Measurements from ENCODE around the gene TSPAN4. TPM values are rescaled to one million over a fixed set of nuclear protein-coding genes. Genes with fewer than 3 reads are reported as not detected.

Gene TSPAN4
- total and polyA plus RNA-seq, 4 donors, result 68.3 to 197 (median 134) TPM

DNA sequence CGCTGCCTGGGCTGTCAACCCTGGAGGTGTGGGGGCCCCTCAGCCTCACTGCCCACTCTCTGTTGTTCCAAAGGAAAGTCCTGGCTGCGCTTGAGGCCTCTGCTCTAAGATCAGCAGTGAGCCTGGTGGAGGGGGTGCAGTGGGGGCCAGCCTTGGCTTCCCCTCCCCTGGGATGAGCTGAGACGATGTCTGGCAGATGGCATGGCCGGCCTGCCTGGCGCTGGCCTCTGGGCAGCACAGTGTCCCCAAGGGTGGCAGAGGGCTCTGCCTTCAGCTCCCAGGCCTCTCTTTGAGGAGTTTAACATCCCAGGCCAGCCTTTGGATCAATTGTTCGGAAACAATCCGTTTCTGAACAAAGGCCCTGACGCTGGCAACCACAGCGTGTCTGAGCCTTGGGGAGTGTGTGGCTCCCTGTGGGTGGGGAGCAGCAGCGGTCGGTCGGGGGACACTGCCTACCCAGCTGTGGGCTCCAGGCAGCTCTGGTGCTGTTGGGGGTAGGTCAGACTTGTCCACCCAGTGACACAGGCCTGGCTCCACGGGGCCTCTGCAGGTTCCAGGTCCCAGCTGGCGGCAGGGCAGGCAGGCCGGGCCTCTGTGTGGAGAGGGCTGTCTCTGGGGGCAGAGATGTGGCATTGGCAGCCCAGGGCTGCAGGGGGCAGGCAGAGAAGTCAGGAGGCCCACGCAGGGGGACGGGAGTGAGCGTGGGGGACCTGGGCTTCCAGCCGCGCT, 12.1 kb downstream of the TSPAN4 start:
- Histone ChIP-seq H3K9me3 (ENCODE audit: control insufficient read depth in 4 of 4, insufficient read depth in 3 of 4, low read length in 3 of 4) (no peaks in the 10 kb centered on the region), H3K4me3 (no peak overlapping the region), H3K27ac (ENCODE audit: low read depth in 1 of 2, low read length in 1 of 2) (no peak overlapping the region), H3K9ac (ENCODE audit: insufficient read depth in 1 of 2, low read length in 2 of 2) (no peak overlapping the region), H3K4me1 (ENCODE audit: control insufficient read depth in 5 of 5, insufficient read depth in 5 of 5, low read length in 5 of 5) (peaks cover 0 to 27% (median 16%) of the 10 kb centered on the region in 5 donors), H3K36me3 (ENCODE audit: control insufficient read depth in 4 of 4, insufficient read depth in 4 of 4, low read length in 4 of 4) (peaks cover 0 to 35% (median 0%) of the 10 kb centered on the region in 4 donors), H3K27me3 (ENCODE audit: control insufficient read depth in 3 of 3, insufficient read depth in 3 of 3, low read length in 2 of 3) (no peaks in the 10 kb centered on the region)
- WGBS, 2 donors, result 90% methylated on average over 15 to 20 of the region's 20 CpGs
- no peak for DNase-seq
- ATAC-seq (ENCODE audit: insufficient read depth, low FRiP score), result no peak
- TF ChIP-seq, protein P1, sequence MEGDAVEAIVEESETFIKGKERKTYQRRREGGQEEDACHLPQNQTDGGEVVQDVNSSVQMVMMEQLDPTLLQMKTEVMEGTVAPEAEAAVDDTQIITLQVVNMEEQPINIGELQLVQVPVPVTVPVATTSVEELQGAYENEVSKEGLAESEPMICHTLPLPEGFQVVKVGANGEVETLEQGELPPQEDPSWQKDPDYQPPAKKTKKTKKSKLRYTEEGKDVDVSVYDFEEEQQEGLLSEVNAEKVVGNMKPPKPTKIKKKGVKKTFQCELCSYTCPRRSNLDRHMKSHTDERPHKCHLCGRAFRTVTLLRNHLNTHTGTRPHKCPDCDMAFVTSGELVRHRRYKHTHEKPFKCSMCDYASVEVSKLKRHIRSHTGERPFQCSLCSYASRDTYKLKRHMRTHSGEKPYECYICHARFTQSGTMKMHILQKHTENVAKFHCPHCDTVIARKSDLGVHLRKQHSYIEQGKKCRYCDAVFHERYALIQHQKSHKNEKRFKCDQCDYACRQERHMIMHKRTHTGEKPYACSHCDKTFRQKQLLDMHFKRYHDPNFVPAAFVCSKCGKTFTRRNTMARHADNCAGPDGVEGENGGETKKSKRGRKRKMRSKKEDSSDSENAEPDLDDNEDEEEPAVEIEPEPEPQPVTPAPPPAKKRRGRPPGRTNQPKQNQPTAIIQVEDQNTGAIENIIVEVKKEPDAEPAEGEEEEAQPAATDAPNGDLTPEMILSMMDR (IDR thresholded peaks at IDR 0.05; ENCODE audit: control extremely low read depth, extremely low read depth), result no peak

DNA sequence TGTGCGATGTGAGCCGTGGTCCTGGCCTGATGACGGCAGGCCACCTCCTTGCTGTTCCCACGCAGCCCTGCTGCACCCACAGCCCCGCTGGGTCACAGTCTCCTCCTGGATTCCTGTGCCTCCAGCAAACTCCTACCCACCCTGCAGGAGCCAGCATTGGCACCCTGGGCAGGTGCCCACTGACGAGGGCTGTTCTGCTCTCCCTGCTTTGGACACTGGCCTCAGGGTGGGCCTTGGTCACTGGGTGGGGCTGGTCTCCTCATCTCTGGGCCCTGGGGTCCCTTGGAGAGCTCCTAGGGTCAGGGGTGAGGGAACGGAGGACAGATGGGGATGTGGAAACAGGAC, 12.7 kb downstream of the TSPAN4 start:
- H3K36me3 ChIP-seq (ENCODE audit: control insufficient read depth in 4 of 4, insufficient read depth in 4 of 4, low read length in 4 of 4), result peaks cover 0 to 35% (median 0%) of the 10 kb centered on the region in 4 donors
- no peak overlapping the region for H3K4me3 ChIP-seq
- ATAC-seq (ENCODE audit: insufficient read depth, low FRiP score) (no peak), DNase-seq (no peak)
- peaks cover 0 to 29% (median 12%) of the 10 kb centered on the region in 5 donors for H3K4me1 ChIP-seq (ENCODE audit: control insufficient read depth in 5 of 5, insufficient read depth in 5 of 5, low read length in 5 of 5)
- no peak overlapping the region for H3K9ac ChIP-seq (ENCODE audit: insufficient read depth in 1 of 2, low read length in 2 of 2)
- WGBS, 2 donors, result 90 to 94% methylated on average over 4 to 7 of the region's 7 CpGs
- no peaks in the 10 kb centered on the region for H3K9me3 ChIP-seq (ENCODE audit: control insufficient read depth in 4 of 4, insufficient read depth in 3 of 4, low read length in 3 of 4)
- H3K27ac ChIP-seq (ENCODE audit: low read depth in 1 of 2, low read length in 1 of 2), result no peak overlapping the region
- TF ChIP-seq, protein P1 (IDR thresholded peaks at IDR 0.05; ENCODE audit: control extremely low read depth, extremely low read depth), result no peak
- H3K27me3 ChIP-seq (ENCODE audit: control insufficient read depth in 3 of 3, insufficient read depth in 3 of 3, low read length in 2 of 3), result no peaks in the 10 kb centered on the region

DNA sequence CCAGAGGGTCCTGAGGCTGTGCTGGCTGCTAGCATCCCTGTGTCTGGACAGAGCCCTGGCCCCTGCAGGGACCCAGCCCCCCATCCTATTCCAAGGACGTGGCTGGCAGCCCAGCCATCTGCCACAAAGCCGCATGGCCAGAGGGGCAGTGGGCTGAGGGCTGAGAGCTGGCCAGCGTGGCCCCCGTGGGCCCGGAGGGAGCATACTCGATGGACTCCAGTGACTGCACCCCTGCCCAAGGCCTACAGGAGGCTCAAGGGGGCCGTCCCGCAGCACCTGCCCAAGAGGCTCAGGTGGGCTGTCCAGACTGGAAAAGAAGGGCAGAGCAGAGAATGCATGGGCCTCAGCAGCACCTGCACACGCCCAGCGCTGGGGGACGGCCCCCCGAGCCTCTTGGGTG, 13.1 kb downstream of the TSPAN4 start:
- no peak overlapping the region for H3K9ac ChIP-seq (ENCODE audit: insufficient read depth in 1 of 2, low read length in 2 of 2)
- H3K9me3 ChIP-seq (ENCODE audit: control insufficient read depth in 4 of 4, insufficient read depth in 3 of 4, low read length in 3 of 4), result no peaks in the 10 kb centered on the region
- H3K4me1 ChIP-seq (ENCODE audit: control insufficient read depth in 5 of 5, insufficient read depth in 5 of 5, low read length in 5 of 5), result peaks cover 0 to 27% (median 12%) of the 10 kb centered on the region in 5 donors
- peaks cover 0 to 31% (median 0%) of the 10 kb centered on the region in 4 donors for H3K36me3 ChIP-seq (ENCODE audit: control insufficient read depth in 4 of 4, insufficient read depth in 4 of 4, low read length in 4 of 4)
- DNase-seq (no peak), ATAC-seq (ENCODE audit: insufficient read depth, low FRiP score) (no peak)
- TF ChIP-seq, protein P1 (IDR thresholded peaks at IDR 0.05; ENCODE audit: control extremely low read depth, extremely low read depth), result no peak
- WGBS, 2 donors, result 91 to 93% methylated on average over 12 of the region's 12 CpGs
- no peak overlapping the region for H3K27ac ChIP-seq (ENCODE audit: low read depth in 1 of 2, low read length in 1 of 2)
- H3K4me3 ChIP-seq, result no peak overlapping the region
- no peaks in the 10 kb centered on the region for H3K27me3 ChIP-seq (ENCODE audit: control insufficient read depth in 3 of 3, insufficient read depth in 3 of 3, low read length in 2 of 3)
